Endothelial cell of umbilical vein (primary cell): Measurements from ENCODE around the gene ZBTB25. TPM values are rescaled to one million over a fixed set of nuclear protein-coding genes. Genes with fewer than 3 reads are reported as not detected.
A peak's percentile ranks its signal among the peaks of the same experiment; 100 is the strongest.

Experiments
- BruUV-seq: library from RNA; stranded (reverse); fragments of 400-500 nt; replicated peaks from 2 replicates; lab custom pipeline; 2021; lab: Mats Ljungman, UMichigan
- CTCF ChIA-PET: fragments of 300-600, 350-600 bp; sonication (Branson Sonifier 250); formaldehyde crosslinking; loops from one replicate; lab custom pipeline; 2021; ENCODE audit warnings: antibody characterized with exemption, inconsistent platforms; lab: Charles Lee
- POLR2A ChIA-PET: fragments of 300-600, 350-600 bp; sonication (Branson Sonifier 250); formaldehyde crosslinking; loops from one replicate; lab custom pipeline; 2021; ENCODE audit warnings: antibody characterized with exemption, inconsistent platforms; lab: Charles Lee
- DNase-seq: peaks from one replicate; pipeline ENCODE4 v3.0.0-alpha.2; 2011; ENCODE audit warnings: low read depth, low spot score
- FAIRE-seq: peaks from 2 replicates; lab custom pipeline; 2011; peaks lifted over from hg19 to GRCh38; lab: Jason Lieb, UNC
- H2AFZ ChIP-seq: 2 replicates; pipeline ENCODE4 v1.6.0; 2012; ENCODE audit warnings: low read depth, low read length, control low read depth, inconsistent platforms
- H3K27ac ChIP-seq: 2 replicates; pipeline ENCODE4 v1.5.1; 2011; ENCODE audit warnings: low read depth, mild to moderate bottlenecking, control low read depth, low read length, moderate library complexity; ENCODE audit not compliant: insufficient read depth
- H3K27me3 ChIP-seq, 2 experiments: 2 replicates each; pipeline versions ENCODE4 v1.6.0 to v1.6.1; 2011; ENCODE audit warnings: low read length in 2 of 2, mixed read lengths in 1 of 2; ENCODE audit not compliant: control insufficient read depth in 2 of 2, insufficient read depth in 2 of 2
- H3K36me3 ChIP-seq, 2 experiments: 2 replicates in 1 of 2; 3 replicates in 1 of 2; pipeline ENCODE4 v1.5.1; 2011; ENCODE audit warnings: low read length in 2 of 2, mild to moderate bottlenecking in 1 of 2, moderate library complexity in 1 of 2; ENCODE audit not compliant: control insufficient read depth in 2 of 2, insufficient read depth in 2 of 2; ENCODE audit errors: extremely low read depth in 1 of 2
- H3K4me1 ChIP-seq: 3 replicates; pipeline ENCODE4 v1.5.1; 2011; ENCODE audit warnings: mild to moderate bottlenecking, low read length; ENCODE audit not compliant: control insufficient read depth, insufficient read depth; ENCODE audit errors: extremely low read depth
- H3K4me2 ChIP-seq: 2 replicates; pipeline ENCODE4 v1.6.1; 2011; ENCODE audit warnings: low read length, control low read depth, mixed read lengths; ENCODE audit not compliant: insufficient read depth
- H3K4me3 ChIP-seq, 3 experiments: fragments of 200-600 bp in 1 of 3; sonication (generic), shearing (Covaris generic) in 1 of 3; replicated peaks in 1 of 3; 2 replicates each; pipeline ENCODE4 v1.5.1; 2011 to 2016; ENCODE audit warnings: control low read depth in 3 of 3, low read length in 3 of 3, mild to moderate bottlenecking in 2 of 3, inconsistent platforms in 1 of 3, low read depth in 1 of 3, moderate library complexity in 1 of 3; ENCODE audit not compliant: insufficient read depth in 1 of 3
- H3K79me2 ChIP-seq: 2 replicates; pipeline ENCODE4 v1.6.0; 2012; ENCODE audit warnings: low read length, inconsistent platforms; ENCODE audit not compliant: control insufficient read depth, insufficient read depth
- H3K9ac ChIP-seq: replicated peaks from 2 replicates; pipeline ENCODE3; 2011; ENCODE audit warnings: low read length, control low read depth; ENCODE audit not compliant: insufficient read depth; ENCODE audit errors: extremely low read depth
- H3K9me1 ChIP-seq: replicated peaks from 3 replicates; pipeline ENCODE4 v1.6.0; 2011; ENCODE audit warnings: mild to moderate bottlenecking, low read length; ENCODE audit not compliant: control insufficient read depth, insufficient read depth; ENCODE audit errors: extremely low read depth
- H3K9me3 ChIP-seq: replicated peaks from 2 replicates; pipeline ENCODE4 v1.5.1; 2012; ENCODE audit warnings: low read length, inconsistent platforms; ENCODE audit not compliant: control insufficient read depth, insufficient read depth
- H4K20me1 ChIP-seq: replicated peaks from 2 replicates; pipeline ENCODE3; 2011; ENCODE audit warnings: mild to moderate bottlenecking, low read length; ENCODE audit not compliant: control insufficient read depth, insufficient read depth; ENCODE audit errors: extremely low read depth
- CTCF ChIP-seq, 2 donors: IDR thresholded peaks; 1 replicate in 1 of 2; 2 replicates in 1 of 2; pipeline ENCODE4 v1.5.1; 2011; ENCODE audit warnings: low read length in 2 of 2, mild to moderate bottlenecking in 2 of 2, moderate library complexity in 2 of 2, control low read depth in 1 of 2, inconsistent platforms in 1 of 2, low read depth in 1 of 2; ENCODE audit not compliant: insufficient read depth in 1 of 2; ENCODE audit errors: extremely low read depth in 1 of 2
- EZH2 ChIP-seq: IDR thresholded peaks from 2 replicates; pipeline ENCODE4 v1.6.1; 2012; ENCODE audit warnings: borderline replicate concordance, low read depth, mild to moderate bottlenecking, moderate library complexity, low read length, inconsistent platforms; ENCODE audit not compliant: severe bottlenecking
- FOS ChIP-seq: IDR thresholded peaks from 2 replicates; pipeline ENCODE4 v1.6.1; 2011; ENCODE audit warnings: mild to moderate bottlenecking, low read length, moderate library complexity, borderline replicate concordance; ENCODE audit not compliant: insufficient read depth
- GATA2 ChIP-seq: IDR thresholded peaks from 2 replicates; pipeline ENCODE4 v1.7.0; 2011; ENCODE audit warnings: low read depth, mild to moderate bottlenecking, moderate library complexity, mixed read lengths, low read length; ENCODE audit not compliant: insufficient read length, insufficient read depth
- JUN ChIP-seq: IDR thresholded peaks from 2 replicates; pipeline ENCODE4 v1.6.1; 2011; ENCODE audit warnings: borderline replicate concordance, low read depth; ENCODE audit not compliant: insufficient read length, insufficient read depth
- MAX ChIP-seq: IDR thresholded peaks from 2 replicates; pipeline ENCODE4 v1.6.1; 2011; ENCODE audit not compliant: insufficient read depth, insufficient read length
- MYC ChIP-seq: IDR thresholded peaks from one replicate; pipeline ENCODE4 v1.6.1; 2011; ENCODE audit warnings: mild to moderate bottlenecking, low read depth, low read length
- POLR2A ChIP-seq: IDR thresholded peaks from 2 replicates; pipeline ENCODE4 v1.6.1; 2012; ENCODE audit warnings: low read depth, mild to moderate bottlenecking, control low read depth, low read length
- POLR2AphosphoS5 ChIP-seq: IDR thresholded peaks from 2 replicates; pipeline ENCODE4 v1.6.1; 2012; ENCODE audit warnings: low read depth, mild to moderate bottlenecking, control low read depth, low read length, moderate library complexity; ENCODE audit not compliant: insufficient read depth
- dilution Hi-C: fragments of 300-500 bp; cut with MboI; formaldehyde crosslinking; loops from one replicate; pipeline ENCODE4 v1.15.0; 2019; ENCODE audit warnings: low sequenced_read_pairs; ENCODE audit not compliant: extremely low pct_ligation_motif_present
- intact Hi-C: fragments of 100-400 bp; cut with micrococcal nuclease; formaldehyde crosslinking; loops from one replicate; pipeline ENCODE4 v1.10.0; 2022
- polyA plus RNA-seq, 4 experiments: library from polyadenylated mRNA; depleted of rRNA in 3 of 4; stranded (reverse) in 3 of 4; unstranded in 1 of 4; fragments of >200 nt; gene quantifications; 2 replicates each; pipeline versions ENCODE4 v1.2.1 to v1.2.3, GENCODE V29; 2011 to 2012; ENCODE audit warnings: missing spikeins in 1 of 4
- total RNA-seq: library from RNA; stranded (reverse); gene quantifications from 2 replicates; pipeline ENCODE4 v1.2.3, GENCODE V29; 2021

The ZBTB25 gene
- total and polyA plus RNA-seq, 2 donors (not counting 3 experiments of a cell fraction or from before 2014, with no cell fraction given): 3.2 to 7.7 TPM

- no peaks in the 10 kb centered on the region for H3K9me1 ChIP-seq
- FAIRE-seq: no peak
- POLR2A ChIA-PET: no interaction called here
- peak overlapping the region in 1 of 3 experiments; percentile 32 for H3K4me3 ChIP-seq
- intact Hi-C loops: loop anchor here (10.0 kb wide), 1 partner anchor 862 kb away; the partner anchor contains the start of gene WDR89
- peaks cover 16% of the 10 kb centered on the region for H4K20me1 ChIP-seq
- H3K9me3 ChIP-seq: no peaks in the 10 kb centered on the region
- DNase-seq: no peak
- H3K9ac ChIP-seq: no peak overlapping the region
- no peak overlapping the region for H2AFZ ChIP-seq
- BruUV-seq: no TSS peak
- peaks cover 37% of the 10 kb centered on the region for H3K4me1 ChIP-seq
- H3K36me3 ChIP-seq: no peaks in the 10 kb centered on the region
- no peak for TF ChIP-seq MYC
- TF ChIP-seq POLR2A: no peak
- TF ChIP-seq FOS: no peak
- no peak for TF ChIP-seq EZH2
- TF ChIP-seq MAX: no peak
- TF ChIP-seq JUN: no peak
- no peak for TF ChIP-seq CTCF (IDR thresholded peaks at IDR 0.05; ENCODE audit: extremely low read depth in 1 of 2, insufficient read depth in 1 of 2, low read depth in 1 of 2, low read length in 2 of 2)
- no peak for TF ChIP-seq GATA2
- no peak for TF ChIP-seq POLR2AphosphoS5
- CTCF ChIA-PET: no interaction called here
- no peaks in the 10 kb centered on the region for H3K27me3 ChIP-seq
- peak overlapping the region; percentile 78 for H3K4me2 ChIP-seq
- H3K79me2 ChIP-seq: peaks cover 70% of the 10 kb centered on the region
- dilution Hi-C loops: no loop called here
- H3K27ac ChIP-seq: no peak overlapping the region
Observed at GRCh38 chr14:64506721-64507120, 3.1 kb upstream of the ZBTB25 start.
